Endothelial cell of umbilical vein (primary cell): ENCODE results near the gene EML2. TPM values are rescaled to one million over a fixed set of nuclear protein-coding genes. Genes with fewer than 3 reads are reported as not detected.

Experiments
- BruUV-seq: library from RNA; stranded (reverse); fragments of 400-500 nt; replicated peaks from 2 replicates; lab custom pipeline; 2021; lab: Mats Ljungman, UMichigan
- CTCF ChIA-PET: fragments of 300-600, 350-600 bp; sonication (Branson Sonifier 250); formaldehyde crosslinking; loops from one replicate; lab custom pipeline; 2021; ENCODE audit warnings: antibody characterized with exemption, inconsistent platforms; lab: Charles Lee
- POLR2A ChIA-PET: fragments of 300-600, 350-600 bp; sonication (Branson Sonifier 250); formaldehyde crosslinking; loops from one replicate; lab custom pipeline; 2021; ENCODE audit warnings: antibody characterized with exemption, inconsistent platforms; lab: Charles Lee
- DNase-seq: peaks from one replicate; pipeline ENCODE4 v3.0.0-alpha.2; 2011; ENCODE audit warnings: low read depth, low spot score
- FAIRE-seq: peaks from 2 replicates; lab custom pipeline; 2011; peaks lifted over from hg19 to GRCh38; lab: Jason Lieb, UNC
- H2AFZ ChIP-seq: 2 replicates; pipeline ENCODE4 v1.6.0; 2012; ENCODE audit warnings: low read depth, low read length, control low read depth, inconsistent platforms
- H3K27ac ChIP-seq: 2 replicates; pipeline ENCODE4 v1.5.1; 2011; ENCODE audit warnings: low read depth, mild to moderate bottlenecking, control low read depth, low read length, moderate library complexity; ENCODE audit not compliant: insufficient read depth
- H3K27me3 ChIP-seq, 2 experiments: 2 replicates each; pipeline versions ENCODE4 v1.6.0 to v1.6.1; 2011; ENCODE audit warnings: low read length in 2 of 2, mixed read lengths in 1 of 2; ENCODE audit not compliant: control insufficient read depth in 2 of 2, insufficient read depth in 2 of 2
- H3K36me3 ChIP-seq, 2 experiments: 2 replicates in 1 of 2; 3 replicates in 1 of 2; pipeline ENCODE4 v1.5.1; 2011; ENCODE audit warnings: low read length in 2 of 2, mild to moderate bottlenecking in 1 of 2, moderate library complexity in 1 of 2; ENCODE audit not compliant: control insufficient read depth in 2 of 2, insufficient read depth in 2 of 2; ENCODE audit errors: extremely low read depth in 1 of 2
- H3K4me1 ChIP-seq: 3 replicates; pipeline ENCODE4 v1.5.1; 2011; ENCODE audit warnings: mild to moderate bottlenecking, low read length; ENCODE audit not compliant: control insufficient read depth, insufficient read depth; ENCODE audit errors: extremely low read depth
- H3K4me2 ChIP-seq: 2 replicates; pipeline ENCODE4 v1.6.1; 2011; ENCODE audit warnings: low read length, control low read depth, mixed read lengths; ENCODE audit not compliant: insufficient read depth
- H3K4me3 ChIP-seq, 3 experiments: fragments of 200-600 bp in 1 of 3; sonication (generic), shearing (Covaris generic) in 1 of 3; replicated peaks in 1 of 3; 2 replicates each; pipeline ENCODE4 v1.5.1; 2011 to 2016; ENCODE audit warnings: control low read depth in 3 of 3, low read length in 3 of 3, mild to moderate bottlenecking in 2 of 3, inconsistent platforms in 1 of 3, low read depth in 1 of 3, moderate library complexity in 1 of 3; ENCODE audit not compliant: insufficient read depth in 1 of 3
- H3K79me2 ChIP-seq: 2 replicates; pipeline ENCODE4 v1.6.0; 2012; ENCODE audit warnings: low read length, inconsistent platforms; ENCODE audit not compliant: control insufficient read depth, insufficient read depth
- H3K9ac ChIP-seq: replicated peaks from 2 replicates; pipeline ENCODE3; 2011; ENCODE audit warnings: low read length, control low read depth; ENCODE audit not compliant: insufficient read depth; ENCODE audit errors: extremely low read depth
- H3K9me1 ChIP-seq: replicated peaks from 3 replicates; pipeline ENCODE4 v1.6.0; 2011; ENCODE audit warnings: mild to moderate bottlenecking, low read length; ENCODE audit not compliant: control insufficient read depth, insufficient read depth; ENCODE audit errors: extremely low read depth
- H3K9me3 ChIP-seq: replicated peaks from 2 replicates; pipeline ENCODE4 v1.5.1; 2012; ENCODE audit warnings: low read length, inconsistent platforms; ENCODE audit not compliant: control insufficient read depth, insufficient read depth
- H4K20me1 ChIP-seq: replicated peaks from 2 replicates; pipeline ENCODE3; 2011; ENCODE audit warnings: mild to moderate bottlenecking, low read length; ENCODE audit not compliant: control insufficient read depth, insufficient read depth; ENCODE audit errors: extremely low read depth
- CTCF ChIP-seq, 2 donors: IDR thresholded peaks; 1 replicate in 1 of 2; 2 replicates in 1 of 2; pipeline ENCODE4 v1.5.1; 2011; ENCODE audit warnings: low read length in 2 of 2, mild to moderate bottlenecking in 2 of 2, moderate library complexity in 2 of 2, control low read depth in 1 of 2, inconsistent platforms in 1 of 2, low read depth in 1 of 2; ENCODE audit not compliant: insufficient read depth in 1 of 2; ENCODE audit errors: extremely low read depth in 1 of 2
- EZH2 ChIP-seq: IDR thresholded peaks from 2 replicates; pipeline ENCODE4 v1.6.1; 2012; ENCODE audit warnings: borderline replicate concordance, low read depth, mild to moderate bottlenecking, moderate library complexity, low read length, inconsistent platforms; ENCODE audit not compliant: severe bottlenecking
- FOS ChIP-seq: IDR thresholded peaks from 2 replicates; pipeline ENCODE4 v1.6.1; 2011; ENCODE audit warnings: mild to moderate bottlenecking, low read length, moderate library complexity, borderline replicate concordance; ENCODE audit not compliant: insufficient read depth
- GATA2 ChIP-seq: IDR thresholded peaks from 2 replicates; pipeline ENCODE4 v1.7.0; 2011; ENCODE audit warnings: low read depth, mild to moderate bottlenecking, moderate library complexity, mixed read lengths, low read length; ENCODE audit not compliant: insufficient read length, insufficient read depth
- JUN ChIP-seq: IDR thresholded peaks from 2 replicates; pipeline ENCODE4 v1.6.1; 2011; ENCODE audit warnings: borderline replicate concordance, low read depth; ENCODE audit not compliant: insufficient read length, insufficient read depth
- MAX ChIP-seq: IDR thresholded peaks from 2 replicates; pipeline ENCODE4 v1.6.1; 2011; ENCODE audit not compliant: insufficient read depth, insufficient read length
- MYC ChIP-seq: IDR thresholded peaks from one replicate; pipeline ENCODE4 v1.6.1; 2011; ENCODE audit warnings: mild to moderate bottlenecking, low read depth, low read length
- POLR2A ChIP-seq: IDR thresholded peaks from 2 replicates; pipeline ENCODE4 v1.6.1; 2012; ENCODE audit warnings: low read depth, mild to moderate bottlenecking, control low read depth, low read length
- POLR2AphosphoS5 ChIP-seq: IDR thresholded peaks from 2 replicates; pipeline ENCODE4 v1.6.1; 2012; ENCODE audit warnings: low read depth, mild to moderate bottlenecking, control low read depth, low read length, moderate library complexity; ENCODE audit not compliant: insufficient read depth
- dilution Hi-C: fragments of 300-500 bp; cut with MboI; formaldehyde crosslinking; loops from one replicate; pipeline ENCODE4 v1.15.0; 2019; ENCODE audit warnings: low sequenced_read_pairs; ENCODE audit not compliant: extremely low pct_ligation_motif_present
- intact Hi-C: fragments of 100-400 bp; cut with micrococcal nuclease; formaldehyde crosslinking; loops from one replicate; pipeline ENCODE4 v1.10.0; 2022
- polyA plus RNA-seq, 4 experiments: library from polyadenylated mRNA; depleted of rRNA in 3 of 4; stranded (reverse) in 3 of 4; unstranded in 1 of 4; fragments of >200 nt; gene quantifications; 2 replicates each; pipeline versions ENCODE4 v1.2.1 to v1.2.3, GENCODE V29; 2011 to 2012; ENCODE audit warnings: missing spikeins in 1 of 4
- total RNA-seq: library from RNA; stranded (reverse); gene quantifications from 2 replicates; pipeline ENCODE4 v1.2.3, GENCODE V29; 2021

EML2 gene
- total and polyA plus RNA-seq, 2 donors (not counting 3 experiments of a cell fraction or from before 2014, with no cell fraction given): 23.3 to 28.9 TPM

GRCh38 chr19:45621976-45622503, 17.2 kb downstream of the EML2 start:
- Histone ChIP-seq H3K4me2 (no peak overlapping the region), H2AFZ (no peak overlapping the region), H3K36me3 (peaks cover 0 to 8% of the 10 kb centered on the region in 2 experiments), H3K79me2 (no peaks in the 10 kb centered on the region), H4K20me1 (no peaks in the 10 kb centered on the region), H3K4me1 (no peaks in the 10 kb centered on the region), H3K4me3 (no peak overlapping the region), H3K9ac (no peak overlapping the region), H3K9me3 (no peaks in the 10 kb centered on the region), H3K27me3 (no peaks in the 10 kb centered on the region), H3K27ac (no peak overlapping the region), H3K9me1 (no peaks in the 10 kb centered on the region)
- TF ChIP-seq EZH2: no peak
- no peak for TF ChIP-seq GATA2
- no peak for TF ChIP-seq MAX
- TF ChIP-seq POLR2AphosphoS5: no peak
- TF ChIP-seq MYC: no peak
- no peak for TF ChIP-seq FOS
- TF ChIP-seq JUN: no peak
- no peak for TF ChIP-seq POLR2A
- TF ChIP-seq CTCF (IDR thresholded peaks at IDR 0.05; ENCODE audit: extremely low read depth in 1 of 2, insufficient read depth in 1 of 2, low read depth in 1 of 2, low read length in 2 of 2): no peak
- FAIRE-seq (no peak), DNase-seq (no peak)
- dilution Hi-C loops (no loop called here), intact Hi-C loops (no loop called here)
- CTCF ChIA-PET: no interaction called here
- POLR2A ChIA-PET: no interaction called here
- BruUV-seq: no TSS peak
